Esophagus squamous epithelium (tissue), 5 donors: ENCODE data around the gene ARHGEF18. TPM values are rescaled to one million over a fixed set of nuclear protein-coding genes. Genes with fewer than 3 reads are reported as not detected.
A peak's percentile ranks its signal among the peaks of the same experiment; 100 is the strongest.

ENCODE experiments used
- DNase-seq: peaks from one replicate; lab custom pipeline; 2025; lab: John Stamatoyannopoulos, UW
- H3K27ac ChIP-seq, 4 donors: fragments of 200-600 bp; sonication (generic); one replicate each; pipeline ENCODE4 v1.5.1; 2016 to 2019; ENCODE audit warnings: mild to moderate bottlenecking in 1 of 4
- H3K27me3 ChIP-seq, 4 donors: fragments of 200-600 bp; sonication (generic); 1 replicate in 3 of 4; 2 replicates in 1 of 4; pipeline versions ENCODE4 v1.5.1 to v1.6.0; 2017 to 2021; ENCODE audit warnings: antibody characterized with exemption in 1 of 4
- H3K36me3 ChIP-seq, 3 donors: fragments of 200-600 bp; sonication (generic); one replicate each; pipeline ENCODE4 v1.5.1; 2016 to 2019
- H3K4me1 ChIP-seq, 3 donors: fragments of 200-600 bp; sonication (generic); one replicate each; pipeline ENCODE4 v1.5.1; 2017 to 2019
- H3K4me3 ChIP-seq, 4 donors: fragments of 200-600 bp; sonication (generic); 1 replicate in 3 of 4; 2 replicates in 1 of 4; pipeline ENCODE4 v1.5.1; 2016 to 2019; ENCODE audit warnings: mild to moderate bottlenecking in 2 of 4, moderate library complexity in 1 of 4
- H3K9me3 ChIP-seq, 3 donors: fragments of 200-600 bp; sonication (generic); one replicate each; pipeline ENCODE4 v1.5.1; 2016 to 2019
- POLR2A ChIP-seq, 4 donors: fragments of 450-650 bp; IDR thresholded peaks; one replicate each; pipeline ENCODE4 v1.6.1; 2017; ENCODE audit warnings: antibody characterized with exemption in 4 of 4, mild to moderate bottlenecking in 4 of 4, moderate library complexity in 3 of 4
- WGBS, 2 donors: methylation state at CpG; one replicate each; pipeline ENCODE4 v1.1.5; 2018; 5-methylcytosine and 5-hydroxymethylcytosine counted together
- intact Hi-C: fragments of 100-400 bp; cut with DNase I; formaldehyde crosslinking; loops from one replicate; pipeline ENCODE4 v1.15.0; 2022
- total RNA-seq, 4 donors: library from RNA; depleted of rRNA; stranded (reverse); fragments of >200 nt; gene quantifications; one replicate each; pipeline ENCODE4 v1.1.0, GENCODE V29; 2016
- TF ChIP-seq, protein P1 (sequence below), 6 experiments: fragments of 450-650 bp in 4 of 6; fragments of 200-600 bp in 2 of 6; sonication (generic) in 2 of 6; IDR thresholded peaks; one replicate each; pipeline ENCODE4 v1.5.1; 2016 to 2019; ENCODE audit warnings: antibody characterized with exemption in 6 of 6, mild to moderate bottlenecking in 4 of 6, moderate library complexity in 4 of 6
- donor health status: DM: yes; HTN: yes; CAD: no.

Gene ARHGEF18
- total RNA-seq, 4 donors from 2014 or later: 24.2 to 42.0 (median 28.7) TPM

- intact Hi-C loops: no loop called here
- peaks cover 0 to 4% (median 0%) of the 10 kb centered on the region in 3 donors for H3K9me3 ChIP-seq
Observed at GRCh38 chr19:7328647-7329046, 20.1 kb upstream of the ARHGEF18 start.

GRCh38 chr19:7331446-7331845 is 17.3 kb upstream of the ARHGEF18 start:
- no peak for DNase-seq
- WGBS, 2 donors: 80 to 88% methylated on average over 4 of the region's 4 CpGs
- Histone ChIP-seq H3K9me3 (no peaks in the 10 kb centered on the region), H3K4me1 (peaks cover 0 to 3% (median 0%) of the 10 kb centered on the region in 3 donors), H3K4me3 (no peak overlapping the region), H3K36me3 (no peaks in the 10 kb centered on the region), H3K27ac (no peak overlapping the region), H3K27me3 (no peaks in the 10 kb centered on the region)
- TF ChIP-seq, protein P1, sequence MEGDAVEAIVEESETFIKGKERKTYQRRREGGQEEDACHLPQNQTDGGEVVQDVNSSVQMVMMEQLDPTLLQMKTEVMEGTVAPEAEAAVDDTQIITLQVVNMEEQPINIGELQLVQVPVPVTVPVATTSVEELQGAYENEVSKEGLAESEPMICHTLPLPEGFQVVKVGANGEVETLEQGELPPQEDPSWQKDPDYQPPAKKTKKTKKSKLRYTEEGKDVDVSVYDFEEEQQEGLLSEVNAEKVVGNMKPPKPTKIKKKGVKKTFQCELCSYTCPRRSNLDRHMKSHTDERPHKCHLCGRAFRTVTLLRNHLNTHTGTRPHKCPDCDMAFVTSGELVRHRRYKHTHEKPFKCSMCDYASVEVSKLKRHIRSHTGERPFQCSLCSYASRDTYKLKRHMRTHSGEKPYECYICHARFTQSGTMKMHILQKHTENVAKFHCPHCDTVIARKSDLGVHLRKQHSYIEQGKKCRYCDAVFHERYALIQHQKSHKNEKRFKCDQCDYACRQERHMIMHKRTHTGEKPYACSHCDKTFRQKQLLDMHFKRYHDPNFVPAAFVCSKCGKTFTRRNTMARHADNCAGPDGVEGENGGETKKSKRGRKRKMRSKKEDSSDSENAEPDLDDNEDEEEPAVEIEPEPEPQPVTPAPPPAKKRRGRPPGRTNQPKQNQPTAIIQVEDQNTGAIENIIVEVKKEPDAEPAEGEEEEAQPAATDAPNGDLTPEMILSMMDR (IDR thresholded peaks at IDR 0.05): no peak
- no peak for TF ChIP-seq POLR2A (IDR thresholded peaks at IDR 0.05)
- intact Hi-C loops: loop anchor here (10.0 kb wide), 1 partner anchor 227 kb away; no protein-coding TSS in a partner anchor

More at GRCh38 chr19:7328647-7329046, 20.1 kb upstream of the ARHGEF18 start:
- H3K4me1 ChIP-seq: no peaks in the 10 kb centered on the region
- no peaks in the 10 kb centered on the region for H3K36me3 ChIP-seq
- no peak overlapping the region for H3K27ac ChIP-seq
- H3K4me3 ChIP-seq: no peak overlapping the region
- TF ChIP-seq, protein P1 (IDR thresholded peaks at IDR 0.05): no peak
- TF ChIP-seq POLR2A (IDR thresholded peaks at IDR 0.05): no peak
- no peak for DNase-seq
- no peaks in the 10 kb centered on the region for H3K27me3 ChIP-seq
- 81 to 91% methylated on average over 4 of the region's 4 CpGs for WGBS, 2 donors

GRCh38 chr19:7333198-7334118 is 15.3 kb upstream of the ARHGEF18 start:
- no peak for DNase-seq
- H3K36me3 ChIP-seq: no peaks in the 10 kb centered on the region
- intact Hi-C loops: loop anchor here (10.0 kb wide), 1 partner anchor 229 kb away; no protein-coding TSS in a partner anchor
- H3K9me3 ChIP-seq: no peaks in the 10 kb centered on the region
- H3K4me1 ChIP-seq: peaks cover 0 to 14% (median 0%) of the 10 kb centered on the region in 3 donors
- H3K27ac ChIP-seq: no peak overlapping the region
- WGBS, 2 donors: 31 to 37% methylated on average over 17 of the region's 17 CpGs
- no peak overlapping the region for H3K4me3 ChIP-seq
- TF ChIP-seq POLR2A (IDR thresholded peaks at IDR 0.05): no peak
- TF ChIP-seq, protein P1 (IDR thresholded peaks at IDR 0.05): no peak
- H3K27me3 ChIP-seq: no peaks in the 10 kb centered on the region

DNA sequence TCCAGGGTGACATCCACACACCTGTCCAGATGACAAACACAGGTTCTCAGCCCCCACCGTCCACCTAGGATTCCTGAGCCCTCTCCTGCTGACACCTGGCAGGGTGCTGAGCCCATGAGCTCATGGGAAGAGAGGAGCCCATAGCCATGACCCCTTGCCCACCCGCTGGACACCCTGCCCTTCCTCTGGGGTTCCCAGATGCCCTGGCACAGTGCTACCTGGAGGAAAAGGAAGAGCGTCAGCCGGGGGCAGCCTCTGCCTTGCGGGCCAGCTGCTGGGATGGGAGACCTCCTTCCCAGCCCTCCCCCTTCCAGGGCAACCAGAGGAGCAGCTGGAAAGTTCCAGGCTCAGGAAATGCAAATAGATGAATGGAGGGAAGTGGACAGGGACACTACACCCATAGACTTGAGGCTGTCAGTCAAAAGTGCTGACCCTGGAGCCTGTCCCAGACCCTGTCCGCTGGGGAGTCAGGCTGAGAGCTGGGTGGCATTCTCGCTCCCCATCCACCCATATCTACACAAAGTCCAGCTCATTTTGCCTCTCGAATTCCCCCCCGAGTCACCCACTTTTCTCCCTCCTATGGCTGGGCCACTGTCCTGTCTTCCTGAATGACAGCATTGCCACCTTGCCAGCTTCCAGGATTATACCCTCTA is 12.3 kb upstream of the ARHGEF18 start:
- no peaks in the 10 kb centered on the region for H3K9me3 ChIP-seq
- 66 to 82% methylated on average over 7 to 9 of the region's 9 CpGs for WGBS, 2 donors
- intact Hi-C loops: loop anchor here (10.0 kb wide), 1 partner anchor 232 kb away; no protein-coding TSS in a partner anchor
- H3K27me3 ChIP-seq: no peaks in the 10 kb centered on the region
- TF ChIP-seq, protein P1 (IDR thresholded peaks at IDR 0.05): no peak
- TF ChIP-seq POLR2A (IDR thresholded peaks at IDR 0.05): no peak
- peaks cover 0 to 14% (median 0%) of the 10 kb centered on the region in 3 donors for H3K4me1 ChIP-seq
- DNase-seq: no peak
- H3K27ac ChIP-seq: peak overlapping the region in 3 of 4 donors; percentile 34 to 75 (median 52)
- no peak overlapping the region for H3K4me3 ChIP-seq
- H3K36me3 ChIP-seq: no peaks in the 10 kb centered on the region
